Aorta (tissue), 5 donors: ENCODE data around the gene NPC1. TPM values are rescaled to one million over a fixed set of nuclear protein-coding genes. Genes with fewer than 3 reads are reported as not detected.

Experiments used
- ATAC-seq: fragments of 200-7000 bp; cut with Tn5 transposase; one replicate; pipeline ENCODE4 v1.9.1; 2022; ENCODE audit warnings: moderate library complexity; ENCODE audit not compliant: low FRiP score
- DNase-seq, 2 donors: peaks; one replicate each; pipeline ENCODE4 v3.0.0-alpha.2; 2020
- H3K27ac ChIP-seq, 2 donors: one replicate each; pipeline ENCODE4 v1.5.1; 2013; ENCODE audit warnings: low read length in 2 of 2, mild to moderate bottlenecking in 2 of 2, moderate library complexity in 2 of 2, control low read depth in 1 of 2, inconsistent platforms in 1 of 2, low read depth in 1 of 2
- H3K27me3 ChIP-seq, 2 donors: one replicate each; pipeline ENCODE4 v1.6.1; 2013; ENCODE audit warnings: control low read depth in 1 of 2, low read length in 1 of 2, mild to moderate bottlenecking in 1 of 2, moderate library complexity in 1 of 2; ENCODE audit not compliant: insufficient read depth in 2 of 2, control insufficient read depth in 1 of 2
- H3K36me3 ChIP-seq, 2 donors: one replicate each; pipeline ENCODE4 v1.6.1; 2013; ENCODE audit warnings: control low read depth in 1 of 2, low read length in 1 of 2, mild to moderate bottlenecking in 1 of 2; ENCODE audit not compliant: insufficient read depth in 2 of 2, control insufficient read depth in 1 of 2
- H3K4me1 ChIP-seq, 2 donors: one replicate each; pipeline ENCODE4 v1.6.1; 2013; ENCODE audit warnings: low read length in 2 of 2, control low read depth in 1 of 2, mild to moderate bottlenecking in 1 of 2, moderate library complexity in 1 of 2; ENCODE audit not compliant: insufficient read depth in 2 of 2, control insufficient read depth in 1 of 2
- H3K4me3 ChIP-seq, 2 donors: one replicate each; pipeline ENCODE4 v1.5.1; 2013; ENCODE audit warnings: low read length in 2 of 2, control low read depth in 1 of 2, mild to moderate bottlenecking in 1 of 2
- H3K9me3 ChIP-seq: one replicate; pipeline ENCODE4 v1.6.1; 2013; ENCODE audit warnings: mild to moderate bottlenecking, low read length; ENCODE audit not compliant: control insufficient read depth
- WGBS, 2 donors: extraction: QIAGEN DNeasy Blood & Tissue Kit; methylation state at CpG; one replicate each; pipeline ENCODE4 v1.1.7; 2013; 5-methylcytosine and 5-hydroxymethylcytosine counted together
- intact Hi-C, 2 donors: fragments of 100-400 bp; cut with DNase I; formaldehyde crosslinking; loops; one replicate each; pipeline versions ENCODE4 v1.14.2 to v1.15.0; 2022
- polyA plus RNA-seq, 2 donors: library from polyadenylated mRNA; stranded (reverse); fragments of 200-250 nt; gene quantifications; one replicate each; pipeline ENCODE4 v1.2.3, GENCODE V29; 2013
- total RNA-seq, 2 donors: library from RNA; stranded (reverse); fragmentation: NEBNext Ultra II Directional; extraction: Animal tissue kit (Norgen Biotek cat#: 25700); gene quantifications; one replicate each; pipeline ENCODE4 v1.2.1, GENCODE V29; 2021
- donor health status: healthy with polysubstance abuse.
- donor health status: Bipolar disorder and iron deficiency.
- donor health status: DM: no; HTN: no; CAD: no.
- donor health status: DM: no; HTN: no; CAD: no.
- donor health status: DM: yes; HTN: yes; CAD: no.

Gene NPC1
- total and polyA plus RNA-seq, 4 donors: 16.2 to 81.0 (median 43.7) TPM

DNA sequence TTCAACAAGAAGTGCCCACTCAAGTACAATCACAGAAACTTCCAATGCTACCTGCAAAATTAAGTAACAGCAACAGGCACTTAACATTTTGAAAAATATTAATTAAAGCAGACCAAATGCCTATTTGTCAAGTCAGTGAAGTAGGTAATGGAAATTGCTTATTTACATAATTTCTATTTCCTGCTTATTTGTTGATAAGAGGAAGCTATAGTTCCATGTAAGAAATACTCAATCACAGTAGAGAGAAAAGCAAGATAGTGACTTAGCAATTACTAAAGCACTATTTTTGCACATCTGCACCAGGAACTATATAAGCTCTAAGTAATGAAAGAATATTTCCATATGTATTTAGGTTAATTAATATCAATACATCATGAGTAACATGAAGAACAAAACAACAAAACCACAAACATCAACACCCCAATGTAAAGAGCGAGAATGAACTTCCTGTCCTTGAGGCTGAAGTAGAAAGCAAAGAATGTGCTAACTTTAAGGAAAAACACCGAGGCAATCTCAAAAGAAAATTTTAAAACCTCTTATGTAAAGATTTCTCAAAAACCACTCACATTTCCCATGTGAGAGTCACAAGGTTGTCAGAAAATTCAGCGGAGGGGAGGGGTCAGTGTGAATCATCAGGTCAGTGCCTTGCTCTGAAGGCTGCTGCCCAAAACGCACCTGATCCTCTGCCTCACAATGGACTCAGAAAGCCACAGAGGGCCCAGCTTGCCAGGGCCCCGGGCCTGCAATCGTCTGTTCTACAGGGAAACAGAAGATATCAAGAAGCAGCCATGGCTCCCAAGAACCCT is 12.5 kb downstream of the NPC1 start:
- Histone ChIP-seq H3K27me3 (no peaks in the 10 kb centered on the region), H3K4me1 (no peaks in the 10 kb centered on the region), H3K4me3 (no peak overlapping the region), H3K27ac (no peak overlapping the region), H3K9me3 (no peaks in the 10 kb centered on the region), H3K36me3 (peaks cover 7 to 10% of the 10 kb centered on the region in 2 donors)
- no peak for DNase-seq
- WGBS, 2 donors: 58 to 72% methylated on average over 6 of the region's 6 CpGs
- intact Hi-C loops: no loop called here
- no peak for ATAC-seq

DNA sequence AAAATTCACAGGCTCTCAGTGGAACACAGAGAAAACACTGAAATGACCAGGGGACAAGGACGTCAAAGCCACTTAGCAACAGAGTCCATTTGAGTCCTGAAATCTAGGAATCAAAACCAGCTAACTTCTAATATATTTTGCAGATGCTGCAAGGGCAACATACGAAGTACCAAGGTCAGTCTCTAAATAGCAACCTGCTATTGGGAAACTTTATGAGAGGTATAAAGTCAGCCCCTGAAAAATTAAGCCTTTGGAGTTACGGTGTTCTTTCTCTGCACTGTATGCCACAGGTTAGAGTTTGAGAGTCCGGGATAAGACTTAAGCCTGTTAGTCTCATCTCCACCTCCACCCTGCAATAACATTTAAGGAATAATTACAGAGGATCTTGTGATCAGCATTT is 13.3 kb downstream of the NPC1 start:
- Histone ChIP-seq H3K4me1 (no peaks in the 10 kb centered on the region), H3K27me3 (no peaks in the 10 kb centered on the region), H3K4me3 (no peak overlapping the region), H3K36me3 (peaks cover 7 to 10% of the 10 kb centered on the region in 2 donors), H3K27ac (no peak overlapping the region), H3K9me3 (no peaks in the 10 kb centered on the region)
- no peak for DNase-seq
- intact Hi-C loops: no loop called here
- ATAC-seq: no peak
- WGBS, 2 donors: 82 to 89% methylated on average over 4 of the region's 4 CpGs

DNA sequence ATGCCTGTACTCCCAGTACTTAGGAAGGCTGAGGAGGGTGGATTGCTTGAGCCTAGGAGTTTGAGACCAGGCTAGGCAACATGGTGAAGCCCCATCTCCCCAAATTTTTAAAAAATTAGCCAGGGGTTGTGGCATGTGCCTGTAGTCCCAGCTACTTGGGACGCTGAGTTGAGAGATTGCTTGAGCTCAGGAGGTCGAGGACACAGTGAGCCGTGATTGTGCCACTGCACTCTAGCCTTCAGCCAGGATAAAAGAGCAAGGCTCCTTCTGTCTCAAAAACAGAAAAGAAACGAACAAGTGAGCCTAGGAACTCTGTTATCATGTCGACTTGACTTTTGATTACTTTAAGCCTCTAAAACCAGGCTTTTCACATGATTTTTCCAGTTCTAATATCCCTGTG is 13.7 kb downstream of the NPC1 start:
- H3K36me3 ChIP-seq: peaks cover 7 to 10% of the 10 kb centered on the region in 2 donors
- intact Hi-C loops: no loop called here
- no peaks in the 10 kb centered on the region for H3K27me3 ChIP-seq
- H3K27ac ChIP-seq: no peak overlapping the region
- DNase-seq (no peak), ATAC-seq (no peak)
- H3K4me1 ChIP-seq: no peaks in the 10 kb centered on the region
- no peaks in the 10 kb centered on the region for H3K9me3 ChIP-seq
- 89 to 91% methylated on average over 5 of the region's 5 CpGs for WGBS, 2 donors
- H3K4me3 ChIP-seq: no peak overlapping the region

DNA sequence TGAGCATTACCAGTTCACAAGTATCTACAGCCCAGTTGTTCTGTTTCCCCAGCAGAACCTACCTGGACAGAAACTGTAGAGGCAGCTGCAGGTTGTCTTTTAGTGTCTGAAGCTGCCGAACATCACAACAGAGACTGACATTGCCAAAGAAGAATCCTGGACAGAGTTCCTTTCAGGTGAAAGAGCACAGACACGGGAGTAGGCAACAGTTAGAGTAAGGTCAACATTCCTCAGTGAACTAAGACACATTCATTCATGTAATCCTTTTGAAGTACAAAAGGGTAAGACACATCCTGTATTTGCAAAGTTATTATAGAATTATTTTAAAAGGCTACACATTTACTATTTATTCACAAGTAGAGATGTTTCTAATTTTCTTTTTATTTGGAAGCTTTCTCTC is 14.3 kb downstream of the NPC1 start:
- H3K4me1 ChIP-seq: no peaks in the 10 kb centered on the region
- 83 to 85% methylated on average over 2 of the region's 2 CpGs for WGBS, 2 donors
- DNase-seq (no peak), ATAC-seq (no peak)
- H3K9me3 ChIP-seq: no peaks in the 10 kb centered on the region
- intact Hi-C loops: no loop called here
- no peak overlapping the region for H3K27ac ChIP-seq
- peaks cover 10% of the 10 kb centered on the region in 2 donors for H3K36me3 ChIP-seq
- no peaks in the 10 kb centered on the region for H3K27me3 ChIP-seq
- H3K4me3 ChIP-seq: no peak overlapping the region

- WGBS, 2 donors: 65 to 81% methylated on average over 3 of the region's 3 CpGs
- Histone ChIP-seq H3K27ac (no peak overlapping the region), H3K4me3 (no peak overlapping the region), H3K9me3 (no peaks in the 10 kb centered on the region), H3K4me1 (no peaks in the 10 kb centered on the region), H3K27me3 (no peaks in the 10 kb centered on the region), H3K36me3 (peaks cover 7 to 12% of the 10 kb centered on the region in 2 donors)
- no peak for ATAC-seq
- DNase-seq: no peak
- intact Hi-C loops: no loop called here
Observed at GRCh38 chr18:23570912-23571504, 15.3 kb downstream of the NPC1 start.

GRCh38 chr18:23569299-23570063 is 16.8 kb downstream of the NPC1 start:
- Histone ChIP-seq H3K27ac (no peak overlapping the region), H3K9me3 (no peaks in the 10 kb centered on the region), H3K4me3 (no peak overlapping the region), H3K4me1 (no peaks in the 10 kb centered on the region), H3K36me3 (peaks cover 7 to 12% of the 10 kb centered on the region in 2 donors), H3K27me3 (no peaks in the 10 kb centered on the region)
- DNase-seq: no peak
- intact Hi-C loops: no loop called here
- no peak for ATAC-seq
- 94 to 97% methylated on average over 5 of the region's 5 CpGs for WGBS, 2 donors

DNA sequence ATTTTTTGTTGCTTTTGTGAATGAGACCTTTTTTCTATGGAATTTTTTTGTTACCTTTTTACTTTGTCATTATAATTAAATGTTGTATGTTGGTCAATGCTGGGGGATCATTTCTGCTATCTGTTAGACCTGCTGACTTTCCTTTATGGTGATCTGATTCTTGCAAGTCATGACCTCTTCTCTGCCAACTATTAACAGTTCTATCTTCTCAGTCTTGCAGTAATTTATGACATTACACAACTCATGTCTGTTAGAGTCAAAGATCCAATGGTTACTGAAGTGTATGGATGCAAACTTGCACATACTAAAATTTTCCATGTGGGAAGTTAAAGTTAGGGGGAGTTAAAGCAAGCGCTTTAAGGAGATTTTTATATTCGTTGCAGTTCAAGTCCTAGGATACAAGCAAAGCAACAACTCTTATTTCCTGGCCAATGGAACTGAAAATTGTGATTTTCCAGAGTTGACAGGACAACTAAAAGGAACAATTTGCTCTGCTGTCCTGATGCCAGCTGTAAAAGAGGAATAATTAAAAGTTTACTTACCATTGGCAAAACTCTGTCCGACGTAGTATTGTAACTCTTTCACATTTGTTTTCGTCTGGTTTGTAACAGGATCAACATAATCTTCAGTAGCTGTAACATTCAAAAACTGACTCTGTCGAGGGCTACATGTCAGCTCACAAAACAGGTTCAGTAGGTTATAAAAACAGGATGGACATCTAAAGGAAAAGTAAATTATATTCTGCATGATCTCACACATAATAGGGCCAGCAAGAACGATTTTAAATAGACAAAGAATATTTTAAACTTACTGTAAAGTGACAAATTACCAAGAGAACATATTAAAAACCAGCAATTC is 17.8 kb downstream of the NPC1 start:
- Histone ChIP-seq H3K4me3 (no peak overlapping the region), H3K4me1 (no peaks in the 10 kb centered on the region), H3K36me3 (peaks cover 7 to 12% of the 10 kb centered on the region in 2 donors), H3K27me3 (no peaks in the 10 kb centered on the region), H3K27ac (no peak overlapping the region), H3K9me3 (no peaks in the 10 kb centered on the region)
- DNase-seq: no peak
- 74 to 75% methylated on average over 7 of the region's 7 CpGs for whole genome bisulfite sequencing, 2 donors
- intact Hi-C loops: no loop called here
- ATAC-seq: no peak

- no peak for DNase-seq
- intact Hi-C loops: no loop called here
- 91 to 93% methylated on average over 3 of the region's 3 CpGs for WGBS, 2 donors
- Histone ChIP-seq H3K27ac (no peak overlapping the region), H3K4me3 (no peak overlapping the region), H3K36me3 (peaks cover 7 to 12% of the 10 kb centered on the region in 2 donors), H3K9me3 (no peaks in the 10 kb centered on the region), H3K27me3 (no peaks in the 10 kb centered on the region), H3K4me1 (no peaks in the 10 kb centered on the region)
- ATAC-seq: no peak
Observed at GRCh38 chr18:23567671-23568070, 18.6 kb downstream of the NPC1 start.
